Stimulated activated CD4-positive, alpha-beta T cell treated with anti-CD3 and anti-CD28 coated beads, TNF-alpha, amount 100 ng/mL, for 1 hour (primary cell): ENCODE results near the gene KHDC1L.
A peak's percentile ranks its signal among the peaks of the same experiment; 100 is the strongest.
"Not testable (repeated sequence)": the region's sequence is repeated elsewhere in the genome, so short reads cannot be mapped to it uniquely, and the experiment has no call there.

ENCODE experiments used
- DNase-seq, 3 donors: peaks; one replicate each; pipeline ENCODE4 v3.0.0-alpha.2; 2020; ENCODE audit warnings: low read depth in 3 of 3, low spot score in 1 of 3

Gene KHDC1L, protein sequence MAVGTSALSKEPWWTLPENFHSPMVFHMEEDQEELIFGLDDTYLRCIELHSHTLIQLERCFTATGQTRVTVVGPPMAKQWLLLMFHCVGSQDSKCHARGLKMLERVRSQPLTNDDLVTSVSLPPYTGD

DNA sequence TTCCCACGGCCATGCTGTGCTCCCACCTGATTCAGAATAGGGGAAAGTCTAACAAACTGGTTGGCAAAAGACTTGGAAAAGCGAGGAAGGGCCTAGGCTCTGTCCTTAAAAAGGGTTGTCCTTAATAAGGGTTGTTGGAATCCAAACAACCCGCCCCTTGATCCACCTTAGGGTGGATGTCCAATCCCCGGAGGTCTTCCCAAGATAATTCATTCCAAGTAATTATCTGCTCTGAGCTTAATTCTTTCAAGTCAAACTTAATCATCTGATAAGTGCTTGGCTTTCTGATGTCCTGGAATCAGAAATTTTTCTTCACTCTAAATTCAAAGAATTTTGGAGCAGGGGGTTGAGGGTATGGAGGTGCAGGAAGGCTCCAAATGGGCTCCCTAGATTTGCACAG is at the start of gene KHDC1L:
Gene KHDC1L, minus strand, starts transcription at position 101 of the 400 bp plus-strand sequence. Its CDS starts 88 bp downstream, at position 13.
- DNase-seq, result no peak

DNA sequence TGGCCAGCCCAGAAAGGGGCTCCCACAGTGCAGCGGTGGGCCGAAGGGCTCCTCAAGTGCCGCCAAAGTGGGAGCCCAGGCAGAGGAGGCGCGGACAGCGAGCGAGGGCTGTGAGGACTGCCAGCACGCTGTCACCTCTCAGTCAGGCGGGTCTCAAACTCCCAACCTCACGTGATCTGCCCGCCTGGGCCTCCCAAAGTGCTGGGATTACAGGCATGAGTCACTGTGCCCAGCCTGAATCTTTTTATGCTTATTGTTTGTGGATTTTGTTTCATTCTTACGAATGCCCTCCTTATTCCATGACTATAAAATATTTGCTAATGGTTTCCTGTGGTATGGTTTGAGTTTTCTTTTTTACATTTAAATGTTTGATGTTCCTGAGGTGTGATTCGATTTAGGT is 44.0 kb upstream of the KHDC1L start:
- DNase-seq, result not testable (repeated sequence)

DNA sequence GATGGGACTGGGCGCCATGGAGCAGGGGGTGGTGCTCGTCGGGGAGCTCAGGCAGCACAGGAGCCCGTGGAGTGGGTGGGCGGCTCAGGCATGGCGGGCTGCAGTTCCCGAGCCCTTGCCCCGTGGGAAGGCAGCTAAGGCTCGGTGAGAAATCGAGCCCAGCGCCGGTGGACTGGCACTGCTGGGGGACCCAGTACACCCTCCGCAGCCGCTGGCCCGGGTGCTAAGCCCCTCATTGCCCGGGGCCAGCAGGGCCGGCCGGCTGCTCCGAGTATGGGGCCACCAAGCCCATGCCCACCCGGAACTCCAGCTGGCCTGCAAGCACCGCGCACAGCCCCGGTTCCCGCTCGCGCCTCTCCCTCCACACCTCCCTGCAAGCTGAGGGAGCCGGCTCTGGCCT is 43.6 kb upstream of the KHDC1L start:
- DNase-seq, result not testable (repeated sequence)

DNA sequence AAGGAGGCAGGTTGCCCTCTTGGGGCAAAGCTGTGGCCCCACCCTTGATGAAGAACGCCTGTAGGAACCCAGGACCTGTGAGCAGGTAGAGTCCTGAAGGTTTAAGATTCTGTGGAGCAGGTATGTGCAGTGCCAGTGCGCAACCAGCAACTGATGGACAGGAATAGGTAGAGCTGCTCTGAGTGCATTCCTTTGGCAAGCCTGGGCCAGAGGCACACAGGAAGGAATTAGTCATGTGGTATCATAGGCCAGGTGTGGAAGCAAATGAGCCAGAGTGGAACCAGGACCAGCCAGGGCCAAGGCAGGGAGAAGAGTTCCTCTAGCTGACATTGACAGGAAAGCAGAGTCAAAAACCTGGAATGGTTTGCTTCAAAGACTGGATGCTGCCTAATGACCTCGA is 39.1 kb upstream of the KHDC1L start:
- no peak for DNase-seq

DNA sequence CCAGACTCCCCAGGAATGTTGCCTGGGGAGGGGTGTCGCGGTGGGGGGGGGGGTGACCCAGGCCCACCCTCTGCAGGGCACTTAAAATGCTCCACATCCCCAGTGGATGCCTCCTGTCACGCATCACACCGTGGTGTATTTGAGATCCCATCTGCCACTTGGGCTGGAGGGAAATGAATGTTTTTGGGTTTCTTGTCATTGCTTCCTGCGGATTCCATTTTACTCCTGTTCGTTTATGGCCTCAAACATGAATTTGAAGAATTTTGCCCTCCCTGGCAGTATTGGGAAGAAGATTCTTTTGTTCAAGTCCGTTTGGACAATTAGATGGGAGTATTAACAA is 38.2 kb upstream of the KHDC1L start:
- no peak for DNase-seq

DNA sequence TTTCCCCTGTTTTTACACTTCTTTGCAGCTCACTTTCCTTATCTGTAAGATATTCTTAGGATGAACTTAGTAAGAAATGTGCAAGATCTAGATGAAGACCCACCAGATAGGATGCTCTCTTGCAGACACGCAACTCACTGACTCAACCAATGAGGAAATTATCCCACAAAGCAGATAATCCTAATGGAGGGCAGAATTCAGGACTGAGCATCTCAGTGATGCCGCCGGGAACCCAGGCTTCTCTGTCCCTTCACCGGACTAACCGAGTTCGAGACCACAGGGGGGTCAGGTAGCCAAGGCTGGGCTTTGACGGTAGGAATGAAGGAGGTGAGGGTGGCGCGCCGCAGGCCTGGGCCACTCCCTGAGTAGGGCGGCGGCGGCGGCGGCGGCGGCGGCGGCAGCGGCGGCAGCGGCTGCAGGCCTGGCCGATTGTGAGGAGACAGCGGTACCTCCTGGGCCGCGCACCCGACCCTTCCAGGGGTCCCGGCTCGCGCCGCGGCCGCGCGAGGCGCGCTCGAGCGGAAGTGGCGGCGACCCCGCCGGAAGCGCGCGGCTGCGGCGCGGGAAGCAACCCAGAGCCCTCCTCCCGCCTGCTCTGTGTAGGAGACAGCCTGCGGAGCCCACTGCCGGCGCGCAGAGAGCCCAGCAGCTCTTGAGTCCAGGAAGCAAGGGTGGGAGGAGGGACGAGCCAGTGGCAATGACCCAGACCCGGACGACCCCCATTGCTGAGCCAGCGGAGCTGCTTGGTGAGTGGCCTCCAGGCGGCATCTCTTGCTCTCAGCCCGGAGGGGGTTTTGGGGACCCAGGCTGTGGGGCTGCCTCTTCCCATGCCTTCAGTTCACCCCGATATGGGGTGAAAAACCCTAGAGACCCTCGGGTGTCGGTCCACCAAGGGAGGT is 37.6 kb upstream of the KHDC1L start, which contains the start of gene KHDC1:
Gene KHDC1, minus strand, starts transcription at position 526 of the 899 bp plus-strand sequence. CDS start 20,679 bp downstream, outside the sequence.
- peak; percentile 4 to 38 (median 12) for DNase-seq

DNA sequence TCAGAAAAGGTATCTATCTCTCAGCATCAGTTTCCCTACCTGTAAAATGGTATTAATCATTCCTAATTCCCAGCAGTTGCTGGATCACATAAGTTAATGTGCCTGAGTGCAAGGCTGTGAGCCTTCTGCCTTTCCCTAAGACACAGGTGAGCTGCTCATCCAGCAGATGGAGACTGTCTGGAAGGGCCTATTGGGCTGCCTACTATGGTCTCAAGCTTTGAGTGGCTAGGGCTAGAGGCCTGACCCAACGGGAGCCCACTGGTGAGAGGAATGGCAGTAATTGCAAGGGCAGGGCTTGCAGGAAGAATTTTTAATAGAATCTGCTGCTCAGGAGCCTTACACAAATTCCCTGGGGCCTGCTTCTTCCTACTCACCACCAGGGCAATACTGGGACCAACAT is 33.4 kb upstream of the KHDC1L start:
- DNase-seq, result no peak

DNA sequence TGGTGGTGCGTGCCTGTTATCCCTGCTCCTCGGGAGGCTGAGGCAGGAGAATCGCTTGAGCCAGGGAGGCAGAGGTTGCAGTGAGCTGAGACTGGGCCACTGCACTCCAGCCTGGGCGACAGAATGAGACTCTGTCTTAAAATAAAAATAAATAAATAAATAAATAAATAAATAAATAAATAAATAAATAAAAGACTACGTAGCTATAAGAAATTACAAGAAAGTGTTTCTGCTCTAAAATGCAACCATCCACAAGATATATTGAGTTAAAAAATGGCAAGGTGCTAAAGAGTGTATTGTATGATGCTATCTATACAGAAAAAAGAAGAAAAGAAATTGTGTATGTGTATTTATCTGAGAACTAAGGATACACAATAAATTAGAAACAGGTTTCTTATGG is 29.0 kb upstream of the KHDC1L start:
- not testable (repeated sequence) for DNase-seq

DNA sequence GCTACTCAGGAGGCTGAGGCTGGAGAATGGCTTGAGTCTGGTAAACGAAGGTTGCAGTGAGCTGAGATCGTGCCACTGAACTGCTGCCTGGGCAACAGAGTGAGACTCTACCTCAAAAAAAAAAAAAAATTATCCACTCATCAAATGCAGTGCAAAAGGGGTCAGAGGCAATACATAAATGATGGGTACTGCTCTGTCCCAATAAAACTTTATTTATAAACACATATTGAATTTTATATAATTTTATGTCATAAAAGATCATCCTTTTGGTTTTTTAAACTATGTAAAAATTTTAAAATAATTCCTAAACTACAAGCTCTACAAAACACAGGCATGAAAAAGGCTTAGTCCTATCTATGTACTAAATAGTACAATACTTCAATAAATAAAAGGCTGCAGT is 27.4 kb upstream of the KHDC1L start:
- DNase-seq, result no peak

DNA sequence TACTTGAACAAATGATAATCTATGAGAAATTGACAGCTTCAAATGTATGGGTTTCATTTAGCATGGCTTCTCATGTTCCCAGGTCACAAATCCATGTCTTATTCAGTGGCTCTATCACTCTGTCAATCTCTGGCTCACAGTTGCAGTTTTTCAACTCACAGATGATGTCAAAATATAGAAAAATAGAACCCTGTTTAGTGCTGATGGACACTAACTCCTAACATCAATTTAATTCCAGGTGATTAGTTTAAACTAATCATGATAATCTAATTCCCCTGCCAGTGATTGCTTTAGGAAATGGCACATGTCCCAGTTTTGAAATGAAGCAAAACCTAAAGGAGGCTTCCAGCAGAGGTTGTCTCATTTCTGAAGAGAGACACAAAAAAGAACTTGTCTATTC is 24.7 kb upstream of the KHDC1L start:
- DNase-seq, result no peak

DNA sequence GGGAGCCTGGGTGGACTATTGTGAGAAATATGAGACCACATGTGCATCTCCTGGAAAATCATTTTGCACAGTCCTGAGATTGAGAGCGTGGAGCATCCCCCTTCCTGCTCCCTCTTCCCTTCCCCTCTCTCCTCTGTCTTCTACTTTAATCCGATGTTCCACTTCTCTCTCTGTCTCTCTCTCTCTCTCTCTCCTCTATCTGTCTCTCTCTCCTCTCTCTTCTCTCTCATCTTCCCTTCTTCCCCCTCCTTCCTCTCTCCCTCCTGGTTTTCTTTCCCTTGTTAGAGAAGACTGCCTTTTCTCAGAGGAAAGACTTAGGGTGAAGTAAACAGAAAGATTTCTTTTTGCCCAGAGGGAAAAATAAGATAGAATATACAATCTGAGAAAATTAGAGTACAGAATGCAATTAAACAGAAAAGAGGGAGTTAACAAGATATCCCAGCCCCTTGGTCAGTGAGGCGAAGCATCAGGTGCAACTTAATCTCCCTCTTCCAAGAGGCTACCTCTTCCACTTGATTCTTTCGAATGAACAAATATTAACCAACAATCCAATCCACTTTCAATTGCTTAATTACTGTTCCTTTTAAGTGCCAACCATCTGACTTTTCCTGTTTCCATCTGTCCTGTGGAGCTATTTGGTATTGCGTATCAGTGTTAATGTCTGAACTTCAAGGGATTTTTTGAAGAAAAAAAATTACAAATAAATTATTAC is 23.1 kb upstream of the KHDC1L start:
- no peak for DNase-seq

DNA sequence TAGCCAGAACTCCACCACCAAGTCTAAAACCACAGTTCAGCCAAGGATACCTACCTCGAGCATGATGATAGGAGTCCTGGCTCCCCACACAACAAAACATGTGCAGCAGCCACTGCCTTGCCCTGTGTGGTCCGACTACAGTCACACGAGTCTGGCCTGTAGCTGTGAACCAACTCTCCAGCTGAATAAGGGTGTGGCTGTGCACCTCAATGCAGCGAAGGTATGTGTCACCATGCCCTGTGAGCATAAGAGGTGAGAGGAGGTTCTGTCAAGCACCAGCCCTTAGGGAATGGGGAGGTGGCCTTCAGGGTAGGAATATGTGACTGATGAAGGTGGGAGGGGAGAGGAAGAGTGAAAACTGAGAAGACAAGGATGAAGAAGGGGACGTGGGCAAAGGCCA is 16.7 kb upstream of the KHDC1L start:
- no peak for DNase-seq

DNA sequence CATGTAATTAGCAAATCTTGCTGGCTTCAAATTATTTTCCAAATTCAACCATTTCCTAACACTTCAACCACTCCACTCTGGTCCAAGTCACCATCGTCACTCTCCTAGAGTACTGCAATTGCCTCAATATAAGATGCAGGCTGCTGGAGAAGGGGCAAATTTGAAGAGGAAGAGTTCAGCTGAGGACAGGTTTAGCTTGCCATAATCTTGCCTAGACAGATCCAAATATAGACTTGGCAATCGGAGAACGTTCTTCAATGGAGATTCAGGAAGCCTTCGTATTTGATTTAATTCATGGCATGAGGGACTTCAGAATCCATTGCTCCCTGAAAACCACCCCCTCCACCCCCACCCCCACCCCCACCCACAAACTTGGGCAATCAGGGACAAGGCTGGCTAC is 15.4 kb upstream of the KHDC1L start:
- no peak for DNase-seq

DNA sequence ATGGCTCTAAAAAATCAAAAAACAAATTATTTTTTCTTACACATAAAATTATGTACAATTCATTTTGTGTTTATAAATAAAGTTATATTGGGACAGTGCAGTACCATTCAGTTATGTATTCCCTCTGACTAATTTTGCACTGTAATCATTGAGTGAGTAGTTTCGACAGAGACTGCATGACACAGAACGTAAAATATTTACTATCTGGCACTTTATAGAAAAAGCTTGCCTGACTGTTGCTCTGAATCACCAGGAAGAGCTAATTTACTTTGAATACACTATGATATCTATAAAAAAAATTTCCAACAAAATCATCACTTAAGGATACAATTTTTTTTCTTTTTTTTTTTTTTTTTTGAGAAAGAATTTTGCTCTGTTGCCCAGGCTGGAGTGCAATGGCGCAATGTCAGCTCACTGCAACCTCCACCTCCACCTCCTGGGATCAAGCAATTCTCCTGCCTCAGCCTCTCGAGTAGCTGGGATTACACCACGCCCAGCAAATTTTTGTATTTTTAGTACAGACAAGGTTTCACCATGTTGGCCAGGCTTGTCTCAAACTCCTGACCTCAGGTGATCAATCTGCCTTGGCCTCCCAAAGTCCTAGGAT is 11.0 kb upstream of the KHDC1L start:
- no peak for DNase-seq

DNA sequence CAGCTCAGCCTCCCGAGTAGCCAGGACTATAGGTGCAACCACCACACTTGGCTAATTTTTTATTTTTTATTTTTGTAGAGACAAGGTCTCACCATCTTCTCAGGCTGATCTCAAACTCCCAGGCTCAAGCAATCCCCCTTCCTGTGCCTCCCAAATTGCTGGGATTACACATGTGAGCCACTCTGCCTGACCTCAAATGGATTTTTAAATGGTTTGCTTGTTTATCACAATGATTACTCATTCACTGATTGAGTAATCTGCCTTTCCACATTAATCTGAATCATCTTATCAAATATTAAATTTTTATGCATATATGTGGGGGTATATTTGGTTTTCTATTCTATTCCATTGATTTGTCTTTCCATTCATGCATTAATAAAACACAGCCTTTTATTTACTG is 9.4 kb upstream of the KHDC1L start:
- DNase-seq, result no peak

DNA sequence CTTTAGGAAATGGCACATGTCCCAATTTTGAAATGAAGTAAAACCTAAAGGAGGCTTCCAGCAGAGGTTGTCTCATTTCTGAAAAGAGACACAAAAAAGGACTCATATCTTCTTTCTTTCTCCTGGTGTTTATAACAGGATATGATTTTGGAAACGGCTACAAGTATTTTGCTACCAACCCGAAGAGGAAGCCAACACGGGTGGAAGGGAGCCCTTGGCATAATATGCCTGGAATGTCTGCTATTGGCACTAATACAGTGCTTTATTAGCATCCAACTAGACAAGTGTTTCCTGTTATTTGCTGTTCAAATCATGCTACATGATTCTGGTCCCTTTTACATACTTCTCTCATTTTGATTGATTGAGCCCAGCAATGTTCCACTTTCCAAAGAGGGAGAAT is 8.7 kb upstream of the KHDC1L start:
- DNase-seq, result not testable (repeated sequence)

DNA sequence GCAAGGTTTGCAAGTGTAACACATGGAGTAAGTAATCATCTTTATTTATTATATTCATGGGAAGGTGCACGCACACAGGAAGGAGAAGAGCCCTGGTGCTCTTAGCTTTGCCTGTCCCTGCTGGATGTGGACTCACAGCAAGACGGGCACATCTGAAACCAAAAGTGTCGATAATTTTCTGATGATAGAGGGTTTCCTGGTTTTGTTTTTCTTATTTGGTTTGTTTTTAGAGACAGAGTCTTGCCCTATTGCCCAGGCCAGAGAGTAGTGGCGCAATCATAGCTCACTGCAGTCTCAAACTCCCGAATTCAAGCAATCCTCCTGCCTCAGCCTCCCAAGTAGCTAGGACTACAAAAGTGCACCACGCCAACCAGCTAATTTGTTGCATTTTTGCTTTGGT is 7.8 kb upstream of the KHDC1L start:
- DNase-seq, result no peak

DNA sequence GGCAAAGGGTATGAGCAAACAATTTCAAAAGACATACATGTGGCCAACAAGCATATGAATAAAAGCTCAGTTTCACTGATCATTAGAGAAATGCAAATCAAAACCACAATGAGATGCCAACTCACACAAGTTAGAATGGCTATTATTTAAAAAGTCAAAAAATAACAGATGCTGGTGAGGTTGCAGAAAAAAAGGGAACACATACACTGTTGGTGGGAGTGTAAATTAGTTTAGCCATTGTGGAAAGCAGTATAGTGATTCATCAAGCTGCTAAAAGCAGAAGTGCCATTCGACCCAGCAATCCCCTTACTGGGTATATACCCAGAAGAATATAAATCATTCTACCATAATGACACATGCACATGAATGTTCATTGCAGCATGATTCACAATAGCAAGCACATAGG is 6.7 kb upstream of the KHDC1L start:
- no peak for DNase-seq

DNA sequence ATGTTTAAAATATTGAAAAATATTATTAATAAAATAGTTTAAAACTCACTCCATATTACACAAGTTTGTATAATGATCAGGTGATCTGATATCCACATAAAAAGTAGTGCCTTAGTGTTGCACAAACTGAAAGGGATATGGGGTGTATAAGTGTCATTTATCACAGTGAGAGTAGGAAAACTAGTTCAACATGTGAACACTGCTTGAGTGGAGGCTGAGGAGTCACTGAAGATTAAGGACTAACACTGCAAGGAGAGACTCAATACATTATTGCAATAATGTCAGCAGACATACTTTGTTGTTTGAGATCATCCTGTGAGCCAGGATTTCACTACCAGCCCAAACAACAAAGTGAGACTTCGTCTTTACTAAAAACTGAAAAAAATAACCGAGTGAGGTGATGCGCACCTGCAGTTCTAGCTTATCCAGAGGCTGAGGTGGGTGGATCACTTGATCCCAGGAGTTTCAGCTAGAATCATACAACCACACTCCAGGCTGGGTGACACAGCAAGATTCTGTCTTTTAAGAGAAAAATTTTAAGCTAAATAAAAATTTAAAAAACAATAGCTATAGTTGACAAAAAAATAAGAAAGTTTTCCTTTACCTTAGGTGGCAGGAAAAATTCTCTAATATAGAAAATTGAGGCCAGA is 2.4 kb upstream of the KHDC1L start:
- DNase-seq, result no peak

DNA sequence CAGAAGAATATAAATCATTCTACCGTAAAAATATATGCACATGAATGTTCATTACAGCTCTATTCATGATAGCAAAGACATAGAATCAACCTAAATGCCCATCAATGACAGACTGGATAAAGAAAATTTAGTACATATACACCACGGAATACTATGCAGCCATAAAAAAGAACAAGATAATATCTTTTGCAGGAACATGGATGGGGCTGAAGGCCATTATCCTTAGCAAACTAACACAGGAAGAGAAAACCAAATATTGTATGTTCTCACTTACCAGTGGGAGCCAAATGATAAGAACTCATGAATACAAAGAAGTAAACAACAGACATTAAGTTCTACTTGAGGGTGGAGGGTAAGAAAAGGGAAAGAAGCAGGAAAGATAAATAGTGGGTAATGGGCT is 8.4 kb downstream of the KHDC1L start:
- DNase-seq, result no peak

DNA sequence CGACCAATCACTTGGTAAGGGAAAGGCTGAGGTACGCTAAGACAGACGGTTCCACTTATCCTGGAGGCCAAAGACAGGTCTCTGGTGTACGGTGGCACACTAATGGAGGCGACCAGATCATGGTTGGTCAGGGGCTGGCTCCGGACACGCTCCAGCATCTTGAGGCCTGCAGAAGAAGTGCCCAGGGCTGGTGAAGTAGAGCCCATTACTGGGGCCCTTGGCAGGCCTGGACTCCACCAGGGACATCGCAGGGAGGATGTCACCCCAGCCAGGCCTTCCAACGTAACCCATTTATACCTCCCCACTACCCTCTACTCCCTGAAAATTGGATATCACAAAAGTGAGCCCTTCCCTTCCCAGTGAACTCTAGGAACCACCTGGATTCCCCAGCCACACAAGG is 16.2 kb downstream of the KHDC1L start:
- DNase-seq, result no peak
